B cell (primary cell): ENCODE measurements around the gene TYK2. TPM values are rescaled to one million over a fixed set of nuclear protein-coding genes. Genes with fewer than 3 reads are reported as not detected.
"Not testable (repeated sequence)": the region's sequence is repeated elsewhere in the genome, so short reads cannot be mapped to it uniquely, and the experiment has no call there.

ENCODE experiments used
- ATAC-seq: fragments of 200-7000 bp; cut with Tn5 transposase; one replicate; pipeline ENCODE4 v1.10.0; 2021; ENCODE audit warnings: low read depth, mild to moderate bottlenecking, moderate number of reproducible peaks, moderate library complexity
- CTCF ChIA-PET: fragments of 350-600 bp; sonication (Branson Sonifier 250); formaldehyde crosslinking; loops from one replicate; lab custom pipeline; 2021; ENCODE audit warnings: antibody characterized with exemption, inconsistent platforms; lab: Charles Lee
- POLR2A ChIA-PET: fragments of 350-600 bp; sonication (Branson Sonifier 250); formaldehyde crosslinking; loops from one replicate; lab custom pipeline; 2021; ENCODE audit warnings: antibody characterized with exemption; lab: Charles Lee
- DNase-seq: peaks from one replicate; pipeline ENCODE4 v3.0.0; 2013
- H2AFZ ChIP-seq: 2 replicates; pipeline ENCODE4 v1.6.1; 2012; ENCODE audit warnings: mild to moderate bottlenecking, low read depth, low read length; ENCODE audit not compliant: insufficient read depth, poor library complexity, severe bottlenecking
- H3K27ac ChIP-seq, 2 donors: 1 replicate in 1 of 2; 2 replicates in 1 of 2; pipeline ENCODE4 v1.5.1; 2012 to 2013; ENCODE audit warnings: low read length in 2 of 2, mild to moderate bottlenecking in 2 of 2, moderate library complexity in 1 of 2
- H3K27me3 ChIP-seq, 4 experiments: fragments of 200-600 bp in 1 of 4; sonication (generic) in 1 of 4; replicated peaks in 1 of 4; 1 replicate in 2 of 4; 2 replicates in 2 of 4; pipeline versions ENCODE4 v1.6.1 to v1.7.0; 2013 to 2016; ENCODE audit warnings: low read length in 3 of 4, mild to moderate bottlenecking in 2 of 4, mixed read lengths in 1 of 4, moderate library complexity in 1 of 4; ENCODE audit not compliant: insufficient read depth in 4 of 4, control insufficient read depth in 3 of 4; ENCODE audit errors: control extremely low read depth in 1 of 4
- H3K36me3 ChIP-seq, 2 experiments: replicated peaks in 1 of 2; 1 replicate in 1 of 2; 2 replicates in 1 of 2; pipeline versions ENCODE4 v1.6.1 to v1.7.1; 2013; ENCODE audit warnings: low read length in 1 of 2; ENCODE audit not compliant: insufficient read depth in 2 of 2, control insufficient read depth in 1 of 2; ENCODE audit errors: control extremely low read depth in 1 of 2, extremely low read depth in 1 of 2
- H3K4me1 ChIP-seq, 2 donors: fragments of 200-600 bp in 1 of 2; sonication (generic) in 1 of 2; 1 replicate in 1 of 2; 2 replicates in 1 of 2; pipeline versions ENCODE4 v1.5.1 to v1.6.1; 2013 to 2017; ENCODE audit warnings: low read length in 2 of 2; ENCODE audit not compliant: control insufficient read depth in 2 of 2, insufficient read depth in 2 of 2
- H3K4me2 ChIP-seq: replicated peaks from 2 replicates; pipeline ENCODE3; 2012; ENCODE audit warnings: mild to moderate bottlenecking, low read depth, low read length; ENCODE audit not compliant: poor library complexity, severe bottlenecking
- H3K4me3 ChIP-seq, 5 experiments: fragments of 200-600 bp in 1 of 5; sonication (generic) in 1 of 5; 1 replicate in 3 of 5; 2 replicates in 2 of 5; pipeline versions ENCODE4 v1.5.1 to v1.7.0; 2011 to 2016; ENCODE audit warnings: low read length in 4 of 5, mild to moderate bottlenecking in 4 of 5, low read depth in 2 of 5, control low read depth in 1 of 5, moderate library complexity in 1 of 5; ENCODE audit not compliant: insufficient read depth in 1 of 5; ENCODE audit errors: control extremely low read depth in 1 of 5, extremely low read depth in 1 of 5
- H3K79me2 ChIP-seq: fragments of 200-600 bp; sonication (generic); one replicate; pipeline ENCODE4 v1.6.0; 2016; ENCODE audit warnings: low read length; ENCODE audit not compliant: control insufficient read depth, insufficient read depth
- H3K9ac ChIP-seq: fragments of 200-600 bp; sonication (generic); 2 replicates; pipeline ENCODE4 v1.6.1; 2017; ENCODE audit warnings: mild to moderate bottlenecking, low read length, moderate library complexity
- H3K9me3 ChIP-seq, 3 donors: one replicate each; pipeline versions ENCODE4 v1.6.1 to v1.7.1; 2013; ENCODE audit warnings: low read length in 2 of 3; ENCODE audit not compliant: control insufficient read depth in 2 of 3, insufficient read depth in 1 of 3; ENCODE audit errors: control extremely low read depth in 1 of 3
- H4K20me1 ChIP-seq: 2 replicates; pipeline ENCODE4 v1.6.0; 2012; ENCODE audit warnings: mild to moderate bottlenecking, low read length; ENCODE audit not compliant: insufficient read depth, control insufficient read depth, poor library complexity, severe bottlenecking
- H3K27ac Mint-ChIP-seq: one replicate; pipeline ENCODE4 v1.8.0; 2021; ENCODE audit warnings: mixed read lengths
- H3K27me3 Mint-ChIP-seq: one replicate; pipeline ENCODE4 v1.8.0; 2021; ENCODE audit warnings: mixed read lengths
- H3K4me1 Mint-ChIP-seq: one replicate; pipeline ENCODE4 v1.8.0; 2021; ENCODE audit warnings: mixed read lengths
- H3K4me3 Mint-ChIP-seq: one replicate; pipeline ENCODE4 v1.8.0; 2021; ENCODE audit warnings: mixed read lengths
- H3K9me3 Mint-ChIP-seq: one replicate; pipeline ENCODE4 v1.8.0; 2022; ENCODE audit warnings: mixed read lengths; ENCODE audit not compliant: insufficient read depth
- CTCF ChIP-seq: fragments of 200-600 bp; IDR thresholded peaks from one replicate; pipeline ENCODE4 v1.8.0; 2022; ENCODE audit warnings: antibody characterized with exemption, mild to moderate bottlenecking
- EZH2 ChIP-seq: IDR thresholded peaks from 2 replicates; pipeline ENCODE4 v1.6.1; 2012; ENCODE audit warnings: borderline replicate concordance, low read depth, mild to moderate bottlenecking, moderate library complexity, low read length; ENCODE audit not compliant: insufficient read depth, poor library complexity, severe bottlenecking
- WGBS: methylation state at CpG from one replicate; pipeline ENCODE4 v1.1.5; 2013; ENCODE audit warnings: missing lambda C conversion rate; ENCODE audit not compliant: insufficient coverage; 5-methylcytosine and 5-hydroxymethylcytosine counted together
- intact Hi-C: fragments of 100-400 bp; cut with micrococcal nuclease; formaldehyde crosslinking; loops from one replicate; pipeline ENCODE4 v1.10.0; 2022
- polyA plus RNA-seq: library from polyadenylated mRNA; depleted of rRNA; stranded (reverse); fragments of >200 nt; gene quantifications from 2 replicates; pipeline ENCODE4 v1.2.3, GENCODE V29; 2012
- total RNA-seq, 2 donors: library from RNA; stranded (reverse); fragments of 120-200 nt in 1 of 2; gene quantifications; 1 replicate in 1 of 2; 2 replicates in 1 of 2; pipeline versions ENCODE4 v1.2.3 to v1.2.4, GENCODE V29; 2013 to 2022

Gene TYK2
- total and polyA plus RNA-seq, 2 donors (not counting 1 experiment from before 2014, with no cell fraction given), result 337 to 343 TPM

- H3K27me3 Mint-ChIP-seq, DNase-seq, H4K20me1 ChIP-seq, intact Hi-C loops, H3K79me2 ChIP-seq, H3K9me3 Mint-ChIP-seq, H3K36me3 ChIP-seq, H3K27ac ChIP-seq, H3K27me3 ChIP-seq, H2AFZ ChIP-seq, H3K4me3 ChIP-seq, ATAC-seq, H3K9ac ChIP-seq, H3K9me3 ChIP-seq: not testable (repeated sequence)
- Mint-ChIP-seq H3K27ac (peak overlapping the region; percentile 75), H3K4me3 (peak overlapping the region; percentile 26), H3K4me1 (peaks cover 66% of the 10 kb centered on the region)
- Histone ChIP-seq H3K4me1 (peaks cover 62 to 83% of the 10 kb centered on the region in 2 donors), H3K4me2 (peak overlapping the region; percentile 2)
- ChIA-PET CTCF (interaction anchor here (0.6 to 9.3 kb wide), 10 partner anchors 10 to 233 kb away, joined by 3 to 115 read pairs (median 4); partner anchors contain the start of gene PDE4A), POLR2A (interaction anchor here (0.7 to 2.5 kb wide), 5 partner anchors 10 to 141 kb away, joined by 3 to 11 read pairs (median 3); partner anchors contain the start of gene ICAM1)
- WGBS, result 88% methylated on average over 2 of the region's 5 CpGs
Measured at GRCh38 chr19:10411224-10411623, 30.9 kb upstream of the TYK2 start.

GRCh38 chr19:10408511-10409283, 28.3 kb upstream of the TYK2 start:
- intact Hi-C loops, result loop anchor here (1.0 to 10.0 kb wide), 2 partner anchors 28 to 304 kb away; partner anchors contain the start of genes ANGPTL6 and PPAN
- TF ChIP-seq CTCF (no peak), EZH2 (no peak)
- Histone ChIP-seq H2AFZ (peak overlapping the region; percentile 30), H3K4me2 (peak overlapping the region; percentile 76), H3K9me3 (peaks cover 0 to 2% (median 0%) of the 10 kb centered on the region in 3 donors), H3K4me3 (peak overlapping the region in 4 of 5 experiments; percentile 0 to 50 (median 25)), H4K20me1 (no peaks in the 10 kb centered on the region), H3K36me3 (no peaks in the 10 kb centered on the region), H3K4me1 (peaks cover 69 to 97% of the 10 kb centered on the region in 2 donors), H3K27ac (peak overlapping the region; percentile 78), H3K79me2 (peaks cover 1% of the 10 kb centered on the region), H3K9ac (peak overlapping the region; percentile 51), H3K27me3 (no peaks in the 10 kb centered on the region)
- POLR2A ChIA-PET, result interaction anchor here (2.5 kb wide), 1 partner anchor 19 kb away, joined by 11 read pairs; no protein-coding TSS in a partner anchor
- Mint-ChIP-seq H3K27ac (peak overlapping the region; percentile 74), H3K9me3 (no peaks in the 10 kb centered on the region), H3K4me1 (peaks cover 72% of the 10 kb centered on the region), H3K27me3 (no peaks in the 10 kb centered on the region), H3K4me3 (peak overlapping the region; percentile 71)
- CTCF ChIA-PET, result interaction anchor here (7.5 to 8.1 kb wide), 2 partner anchors 13 to 27 kb away, joined by 142 to 282 read pairs; partner anchors contain the start of gene PDE4A
- DNase-seq (peak; percentile 85), ATAC-seq (peak; percentile 46)
- 40% methylated on average over 13 of the region's 18 CpGs for WGBS
